Measurements from ENCODE around the gene EME1. TPM values are rescaled to one million over a fixed set of nuclear protein-coding genes. Genes with fewer than 3 reads are reported as not detected.
A peak's percentile ranks its signal among the peaks of the same experiment; 100 is the strongest.

EME1 gene
- total and polyA plus RNA-seq, 2 of the 4 experiments (the other 2 are of a cell fraction): 9.1 to 9.4 TPM

- Histone ChIP-seq H2AK9ac (replicated peaks; ENCODE audit: low read depth, low read length, poor library complexity) (no peak overlapping the region), H3K79me1 (ENCODE audit: low read depth in 1 of 2, low read length in 2 of 2) (peaks cover 41 to 55% of the 10 kb centered on the region in 2 experiments), H3K4me2 (ENCODE audit: low read depth, low read length) (peak overlapping the region; percentile 34), H2BK20ac (ENCODE audit: low read depth, low read length) (no peak overlapping the region), H3K9me1 (ENCODE audit: insufficient read depth, low read length) (peaks cover 16% of the 10 kb centered on the region; the same call in 1 of the 2 replicates), H3K36me3 (ENCODE audit: control insufficient read depth, insufficient read depth, low read length) (peaks cover 45% of the 10 kb centered on the region), H2BK15ac (ENCODE audit: low read depth, low read length) (no peak overlapping the region), H3K14ac (replicated peaks; ENCODE audit: low read depth, low read length) (no peak overlapping the region), H4K8ac (ENCODE audit: low read depth in 2 of 2, low read length in 2 of 2) (no peak overlapping the region), H3K9me3 (ENCODE audit: control insufficient read depth, insufficient read depth, low read length) (0 out of 2 replicates have a peak, but pooled peaks cover 2% of the 10 kb centered on the region), H3K27me3 (ENCODE audit: control insufficient read depth, insufficient read depth, low read length) (no peaks in the 10 kb centered on the region), H3K23ac (ENCODE audit: low read depth, low read length) (no peak overlapping the region), H3K27ac (ENCODE audit: insufficient read depth, low read length) (no peak overlapping the region), H2BK5ac (ENCODE audit: low read depth, low read length, poor library complexity, severe bottlenecking) (no peak overlapping the region), H4K20me1 (ENCODE audit: insufficient read depth, low read length) (peaks cover 55% of the 10 kb centered on the region), H4K91ac (ENCODE audit: insufficient read depth, low read depth, low read length) (no peak overlapping the region), H3K56ac (ENCODE audit: extremely low read depth, insufficient read depth, low read length) (no peak overlapping the region), H3K4me3 (ENCODE audit: insufficient read depth, low read depth, low read length) (no peak overlapping the region), H3K4me1 (ENCODE audit: control insufficient read depth, insufficient read depth, low read length) (peaks cover 4% of the 10 kb centered on the region), H3K4ac (ENCODE audit: low read depth, low read length) (no peak overlapping the region), H4K5ac (ENCODE audit: low read depth, low read length) (no peak overlapping the region), H3K18ac (ENCODE audit: low read depth, low read length) (no peak overlapping the region), H2BK120ac (ENCODE audit: low read depth, low read length) (no peak overlapping the region), H2AK5ac (ENCODE audit: low read depth, low read length) (no peak overlapping the region), H3K9ac (ENCODE audit: low read depth, low read length) (no peak overlapping the region), H2AFZ (replicated peaks; ENCODE audit: low read length, poor library complexity) (no peak overlapping the region)
- intact Hi-C loops (cut with micrococcal nuclease): no loop called here
- dilution Hi-C loops (cut with HindIII; ENCODE audit: low sequenced_read_pairs, unreplicated experiment): no loop called here
- ChIA-PET POLR2A (ENCODE audit: unreplicated experiment) (no interaction called here), CTCF (no interaction called here)
- TF ChIP-seq ELK1 (IDR thresholded peaks at IDR 0.05; ENCODE audit: borderline replicate concordance, low read depth, low read length): no peak
- no peak for TF ChIP-seq CTCF (conservative IDR thresholded peaks at IDR 0.05; ENCODE audit: low read depth, low read length)
- no peak for TF ChIP-seq RAD21 (IDR thresholded peaks at IDR 0.05; ENCODE audit: low read length)
- TF ChIP-seq MAFK (IDR thresholded peaks at IDR 0.05; ENCODE audit: low read depth, low read length): no peak
- no peak for TF ChIP-seq FOS (IDR thresholded peaks at IDR 0.05; ENCODE audit: low read depth, low read length)
- no peak for TF ChIP-seq USF2 (IDR thresholded peaks at IDR 0.05; ENCODE audit: low read depth, low read length)
- no peak for TF ChIP-seq RFX5 (IDR thresholded peaks at IDR 0.05; ENCODE audit: low read depth, low read length)
- TF ChIP-seq NFE2L2 (IDR thresholded peaks at IDR 0.05; ENCODE audit: low read depth, low read length): no peak
- no peak for TF ChIP-seq MAZ (IDR thresholded peaks at IDR 0.05; ENCODE audit: borderline replicate concordance, low read depth, low read length)
- no peak for TF ChIP-seq POLR2A (IDR thresholded peaks at IDR 0.05; ENCODE audit: low read depth, low read length)
- no peak for TF ChIP-seq BHLHE40 (IDR thresholded peaks at IDR 0.05; ENCODE audit: low read depth, low read length)
- WGBS, 2 experiments (ENCODE audit: extremely low coverage in 2 of 2, insufficient read length in 1 of 2): no CpG with 5 or more reads among the region's 3 CpGs
- in situ Hi-C loops (cut with MboI; ENCODE audit: low sequenced_read_pairs): no loop called here
- DNase-seq (no peak), ATAC-seq (ENCODE audit: low read depth) (no peak)
- BruUV-seq (replicated peaks): no TSS peak
Measured at GRCh38 chr17:50394711-50395110, 21.7 kb downstream of the EME1 start.
